Hepatocyte (in vitro differentiated cells): ENCODE measurements around the gene CHST11.

Experiments
- EZH2 ChIP-seq: fragments of 200-600 bp; sonication (generic); IDR thresholded peaks from 2 replicates; pipeline ENCODE4 v1.6.1; 2016; ENCODE audit warnings: antibody characterized with exemption, mild to moderate bottlenecking, borderline replicate concordance
- TF ChIP-seq, protein P1 (sequence below): fragments of 200-600 bp; sonication (generic); IDR thresholded peaks from 2 replicates; pipeline ENCODE4 v1.5.1; 2016; ENCODE audit warnings: antibody characterized with exemption, mild to moderate bottlenecking; ENCODE audit not compliant: poor library complexity

DNA sequence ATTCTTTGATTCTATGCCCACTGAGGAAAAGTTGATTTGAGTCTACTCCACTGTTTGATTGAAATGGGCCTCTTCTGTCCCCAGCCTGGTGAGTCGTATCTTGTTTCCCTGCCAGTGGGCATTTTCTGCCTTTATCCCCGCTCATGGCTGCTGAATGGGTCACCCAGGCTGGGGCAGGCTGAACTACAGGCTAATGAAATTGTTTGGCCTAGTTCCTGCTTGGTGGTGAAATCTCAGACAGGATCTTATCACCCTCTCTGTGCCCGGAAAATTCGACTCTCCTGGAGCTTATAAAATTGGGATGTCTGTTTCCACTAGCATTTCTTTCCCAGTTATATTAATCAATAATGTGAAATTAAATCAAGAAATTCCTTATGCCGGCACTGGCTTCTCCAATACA lies 65.0 kb downstream of the CHST11 start:
- TF ChIP-seq, protein P1, sequence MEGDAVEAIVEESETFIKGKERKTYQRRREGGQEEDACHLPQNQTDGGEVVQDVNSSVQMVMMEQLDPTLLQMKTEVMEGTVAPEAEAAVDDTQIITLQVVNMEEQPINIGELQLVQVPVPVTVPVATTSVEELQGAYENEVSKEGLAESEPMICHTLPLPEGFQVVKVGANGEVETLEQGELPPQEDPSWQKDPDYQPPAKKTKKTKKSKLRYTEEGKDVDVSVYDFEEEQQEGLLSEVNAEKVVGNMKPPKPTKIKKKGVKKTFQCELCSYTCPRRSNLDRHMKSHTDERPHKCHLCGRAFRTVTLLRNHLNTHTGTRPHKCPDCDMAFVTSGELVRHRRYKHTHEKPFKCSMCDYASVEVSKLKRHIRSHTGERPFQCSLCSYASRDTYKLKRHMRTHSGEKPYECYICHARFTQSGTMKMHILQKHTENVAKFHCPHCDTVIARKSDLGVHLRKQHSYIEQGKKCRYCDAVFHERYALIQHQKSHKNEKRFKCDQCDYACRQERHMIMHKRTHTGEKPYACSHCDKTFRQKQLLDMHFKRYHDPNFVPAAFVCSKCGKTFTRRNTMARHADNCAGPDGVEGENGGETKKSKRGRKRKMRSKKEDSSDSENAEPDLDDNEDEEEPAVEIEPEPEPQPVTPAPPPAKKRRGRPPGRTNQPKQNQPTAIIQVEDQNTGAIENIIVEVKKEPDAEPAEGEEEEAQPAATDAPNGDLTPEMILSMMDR, result no peak
- no peak for TF ChIP-seq EZH2
